GM21381 (cell line): ENCODE results near the gene CLCA4.
A peak's percentile ranks its signal among the peaks of the same experiment; 100 is the strongest.
"Not testable (repeated sequence)": the region's sequence is repeated elsewhere in the genome, so short reads cannot be mapped to it uniquely, and the experiment has no call there.

Experiments used
- ATAC-seq: cut with Tn5 transposase; IDR thresholded peaks from one replicate; pipeline ENCODE4 v1.9.1; 2021; ENCODE audit warnings: mild to moderate bottlenecking, moderate library complexity; ENCODE audit not compliant: unreplicated experiment

CLCA4 gene

GRCh38 chr1:86546787-86547221 is at the start of gene CLCA4:
TSS of gene CLCA4 (plus strand) at chr1:86547078. CDS start at chr1:86547120, 42 bp downstream.
- ATAC-seq = no peak

- no peak for ATAC-seq
These were observed 48.6 kb upstream of the CLCA4 start for GRCh38 chr1:86498281-86498680.

- peak; percentile 50 for ATAC-seq
These were observed 46.8 kb upstream of the CLCA4 start for GRCh38 chr1:86499987-86500593.

- no peak for ATAC-seq
These were observed 46.2 kb upstream of the CLCA4 start for GRCh38 chr1:86500714-86501113.

GRCh38 chr1:86502125-86502646 is 44.7 kb upstream of the CLCA4 start:
- not testable (repeated sequence) for ATAC-seq

- ATAC-seq = no peak
These were observed 44.0 kb upstream of the CLCA4 start for GRCh38 chr1:86502721-86503405.

- ATAC-seq = no peak
These were observed 43.3 kb upstream of the CLCA4 start for GRCh38 chr1:86503406-86504136.

GRCh38 chr1:86504137-86504479 is 42.8 kb upstream of the CLCA4 start:
- ATAC-seq = no peak

GRCh38 chr1:86504895-86505563 is 41.8 kb upstream of the CLCA4 start:
- ATAC-seq = no peak

GRCh38 chr1:86505564-86505902 is 41.3 kb upstream of the CLCA4 start:
- ATAC-seq = no peak

GRCh38 chr1:86507935-86508582 is 38.8 kb upstream of the CLCA4 start:
- peak; percentile 55 for ATAC-seq

GRCh38 chr1:86508583-86508969 is 38.3 kb upstream of the CLCA4 start:
- no peak for ATAC-seq

- no peak for ATAC-seq
These were observed 31.3 kb upstream of the CLCA4 start for GRCh38 chr1:86515597-86515996.

GRCh38 chr1:86516335-86516734 is 30.5 kb upstream of the CLCA4 start:
- no peak for ATAC-seq

- no peak for ATAC-seq
These were observed 29.5 kb upstream of the CLCA4 start for GRCh38 chr1:86517336-86517735.

GRCh38 chr1:86520789-86521521 is 25.9 kb upstream of the CLCA4 start:
- ATAC-seq = no peak

GRCh38 chr1:86521522-86521891 is 25.4 kb upstream of the CLCA4 start:
- no peak for ATAC-seq

GRCh38 chr1:86522240-86522639 is 24.6 kb upstream of the CLCA4 start:
- ATAC-seq = no peak

GRCh38 chr1:86523670-86524354 is 23.1 kb upstream of the CLCA4 start:
- no peak for ATAC-seq

- no peak for ATAC-seq
These were observed 19.6 kb upstream of the CLCA4 start for GRCh38 chr1:86527306-86527705.
